Measurements from ENCODE around the gene SLC43A2. TPM values are rescaled to one million over a fixed set of nuclear protein-coding genes. Genes with fewer than 3 reads are reported as not detected.

The SLC43A2 gene
- total and polyA plus RNA-seq, 5 experiments from 2014 or later: 1.2 to 20.8 (median 2.0) TPM

DNA sequence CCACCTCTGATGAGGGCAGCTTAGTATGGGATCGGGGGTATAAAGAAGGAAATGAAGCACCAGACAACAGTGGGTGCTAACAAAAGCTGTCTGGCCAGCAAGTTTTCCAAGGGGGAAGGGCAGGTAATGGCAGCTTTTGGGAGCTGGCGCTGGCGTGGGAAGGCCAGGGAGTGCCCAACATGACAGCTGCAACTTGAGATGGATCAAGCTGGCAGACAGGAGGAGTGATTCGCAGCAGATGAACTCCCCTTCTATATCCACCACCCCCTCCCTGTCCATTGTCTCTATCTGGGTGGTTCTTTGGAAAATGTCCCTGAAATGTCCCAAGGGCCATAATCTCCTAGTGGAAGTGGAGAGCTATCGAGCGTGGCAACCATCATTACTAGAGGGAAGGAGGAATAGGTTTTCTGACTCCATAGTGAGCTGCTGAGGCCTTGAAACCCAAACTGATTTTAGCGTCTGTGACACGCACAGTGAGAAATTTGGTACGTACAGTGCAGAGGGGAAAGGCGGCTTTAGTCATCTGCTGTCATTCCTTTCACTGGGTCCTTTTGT lies 107.5 kb downstream of the SLC43A2 start:
- Mint-ChIP-seq H3K9me3 (no peaks in the 10 kb centered on the region), H3K4me3 (no peak overlapping the region), H3K36me3 (peaks cover 0 to 20% (median 2%) of the 10 kb centered on the region in 3 donors), H3K4me1 (peaks cover 3 to 15% (median 7%) of the 10 kb centered on the region in 4 donors), H3K27ac (peak overlapping the region in 3 of 10 donors; percentile 27 to 56 (median 34)), H3K27me3 (no peaks in the 10 kb centered on the region)
- ATAC-seq (no peak), DNase-seq (no peak)
- POLR2A ChIA-PET: no interaction called here

- H3K4me3 Mint-ChIP-seq: peak overlapping the region in 1 of 10 donors; percentile 11
- ATAC-seq (no peak), DNase-seq (no peak)
- H3K9me3 Mint-ChIP-seq: no peaks in the 10 kb centered on the region
- H3K36me3 Mint-ChIP-seq: peaks cover 0 to 20% (median 2%) of the 10 kb centered on the region in 3 donors
- POLR2A ChIA-PET: interaction anchor here (1.2 kb wide), 1 partner anchor 109 kb away, joined by 3 read pairs; the partner anchor contains the start of gene SLC43A2
- H3K4me1 Mint-ChIP-seq: peaks cover 7 to 23% (median 14%) of the 10 kb centered on the region in 4 donors
- peak overlapping the region in 3 of 10 donors; percentile 29 to 86 (median 71) for H3K27ac Mint-ChIP-seq
- no peaks in the 10 kb centered on the region for H3K27me3 Mint-ChIP-seq
Measured at GRCh38 chr17:1519678-1520077, 109.0 kb downstream of the SLC43A2 start.

Other genes starting within 250 kb of the SLC43A2 start
- 100 to 1,000 TPM; 114 to 122 TPM for gene YWHAE, start 228.6 kb downstream of the SLC43A2 start, total RNA-seq
- 10 to 100 TPM; 28.3 to 34.2 (median 34.0) TPM for gene YWHAE, start 228.6 kb downstream of the SLC43A2 start, polyA plus RNA-seq
- gene CRK, start 172.6 kb downstream of the SLC43A2 start, total RNA-seq: 10 to 100 TPM; 22.0 to 27.6 TPM
- gene CRK, start 172.6 kb downstream of the SLC43A2 start, polyA plus RNA-seq: 10 to 100 TPM; 18.8 to 24.8 (median 19.9) TPM
- 10 to 100 TPM; 15.4 to 18.0 TPM for gene MYO1C, start 136.1 kb downstream of the SLC43A2 start, total RNA-seq
- gene MYO1C, start 136.1 kb downstream of the SLC43A2 start, polyA plus RNA-seq: 1 to 10 TPM; 1.3 to 1.5 (median 1.3) TPM
- 10 to 100 TPM; 92.3 to 93.8 TPM for gene INPP5K, start 112.2 kb downstream of the SLC43A2 start, total RNA-seq
- gene INPP5K, start 112.2 kb downstream of the SLC43A2 start, polyA plus RNA-seq: 10 to 100 TPM; 62.0 to 75.4 (median 70.5) TPM
- 10 to 100 TPM; 38.1 to 41.2 TPM for gene PITPNA, start 66.0 kb downstream of the SLC43A2 start, total RNA-seq
- 10 to 100 TPM; 20.5 to 30.3 (median 29.7) TPM for gene PITPNA, start 66.0 kb downstream of the SLC43A2 start, polyA plus RNA-seq
- 1 to 10 TPM in 1 of 2 experiments, under 1 TPM in 1; 0.63 to 1.3 TPM for gene SCARF1, start 16.9 kb upstream of the SLC43A2 start, total RNA-seq
- gene SCARF1, start 16.9 kb upstream of the SLC43A2 start, polyA plus RNA-seq: under 1 TPM in 1 of 3 donors, not detected in 2; 0.25 TPM
- gene RILP, start 21.0 kb upstream of the SLC43A2 start, total RNA-seq: 1 to 10 TPM; 1.4 to 1.7 TPM
- 1 to 10 TPM; 3.4 to 4.0 (median 3.4) TPM for gene RILP, start 21.0 kb upstream of the SLC43A2 start, polyA plus RNA-seq
- gene PRPF8, start 56.0 kb upstream of the SLC43A2 start, total RNA-seq: 100 to 1,000 TPM; 523 to 532 TPM
- 100 to 1,000 TPM; 133 to 227 (median 176) TPM for gene PRPF8, start 56.0 kb upstream of the SLC43A2 start, polyA plus RNA-seq
- not detected for gene TLCD2, start 81.5 kb upstream of the SLC43A2 start, total RNA-seq
- not detected for gene TLCD2, start 81.5 kb upstream of the SLC43A2 start, polyA plus RNA-seq
- gene WDR81, start 95.9 kb upstream of the SLC43A2 start, total RNA-seq: 10 to 100 TPM; 48.2 to 50.7 TPM
- 10 to 100 TPM in 1 of 3 donors, 1 to 10 TPM in 2; 6.8 to 20.6 (median 9.2) TPM for gene WDR81, start 95.9 kb upstream of the SLC43A2 start, polyA plus RNA-seq
- gene SERPINF2, start 114.0 kb upstream of the SLC43A2 start, total RNA-seq: 1 to 10 TPM in 1 of 2 experiments, under 1 TPM in 1; 0.85 to 1.5 TPM
- under 1 TPM in 2 of 3 donors, not detected in 1; 0.10 to 0.25 TPM for gene SERPINF2, start 114.0 kb upstream of the SLC43A2 start, polyA plus RNA-seq
- gene SERPINF1, start 133.2 kb upstream of the SLC43A2 start, total RNA-seq: 10 to 100 TPM; 12.4 to 13.9 TPM
- gene SERPINF1, start 133.2 kb upstream of the SLC43A2 start, polyA plus RNA-seq: 10 to 100 TPM in 2 of 3 donors, 1 to 10 TPM in 1; 8.0 to 32.4 (median 21.7) TPM
- gene SMYD4, start 201.1 kb upstream of the SLC43A2 start, total RNA-seq: 10 to 100 TPM; 35.7 to 41.4 TPM
- gene SMYD4, start 201.1 kb upstream of the SLC43A2 start, polyA plus RNA-seq: 10 to 100 TPM; 10.8 to 16.9 (median 12.7) TPM
- 100 to 1,000 TPM; 104 to 105 TPM for gene RPA1, start 201.2 kb upstream of the SLC43A2 start, total RNA-seq
- 10 to 100 TPM; 79.4 to 89.7 (median 84.5) TPM for gene RPA1, start 201.2 kb upstream of the SLC43A2 start, polyA plus RNA-seq

All from naive thymus-derived CD8-positive, alpha-beta T cell (primary cell).